ENCODE data around the gene CARD19. TPM values are rescaled to one million over a fixed set of nuclear protein-coding genes. Genes with fewer than 3 reads are reported as not detected.

CARD19 gene
- total and polyA plus RNA-seq, 2 of the 8 experiments (the other 6 are each of a cell fraction or from before 2014, with no cell fraction given) = 21.2 to 112 TPM

DNA sequence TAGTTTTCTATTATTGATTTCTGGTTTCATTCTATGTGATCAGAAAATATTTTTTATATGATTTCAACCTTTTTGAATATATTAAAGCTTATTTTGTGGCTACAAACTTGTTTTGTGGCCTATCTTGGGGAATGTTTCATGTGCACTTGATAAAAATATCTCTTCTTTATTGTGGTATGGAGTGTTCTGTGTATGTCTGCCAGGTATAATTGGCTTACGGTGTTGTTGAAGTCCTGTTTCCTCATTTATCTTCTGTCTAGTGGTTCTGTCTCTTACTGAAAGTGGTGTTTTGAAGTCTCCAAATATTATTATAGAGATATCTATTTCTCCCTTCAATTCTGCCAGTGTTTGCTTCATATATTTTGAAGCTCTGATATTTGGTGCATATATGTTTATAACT, 9.6 kb downstream of the CARD19 start:
- CTCF ChIA-PET (ENCODE audit: partially characterized antibody) = interaction anchor here (0.6 to 8.8 kb wide), 6 partner anchors 14 to 1172 kb away, joined by 3 to 96 read pairs (median 3); no protein-coding TSS in a partner anchor
- Histone ChIP-seq H3K79me1 (ENCODE audit: low read depth, low read length) (no peaks in the 10 kb centered on the region), H4K91ac (replicated peaks; ENCODE audit: insufficient read length, low read length) (no peak overlapping the region), H3K14ac (ENCODE audit: insufficient read length) (no peak overlapping the region), H2BK5ac (ENCODE audit: low read depth, low read length) (no peak overlapping the region), H2BK12ac (ENCODE audit: low read depth, low read length) (no peak overlapping the region), H3K27ac (ENCODE audit: low read depth, low read length) (no peak overlapping the region), H4K20me1 (replicated peaks in 1 of 2; ENCODE audit: control insufficient read depth in 1 of 2, insufficient read depth in 2 of 2, low read length in 2 of 2) (peaks cover 0 to 8% of the 10 kb centered on the region in 2 experiments), H3K56ac (replicated peaks; ENCODE audit: insufficient read length, low read depth, low read length) (no peak overlapping the region), H3K4me2 (ENCODE audit: insufficient read depth in 1 of 2, low read depth in 2 of 2, low read length in 2 of 2) (no peak overlapping the region), H3K23ac (ENCODE audit: insufficient read length) (no peak overlapping the region), H2BK20ac (ENCODE audit: low read length) (no peak overlapping the region), H2AK5ac (ENCODE audit: low read depth, low read length) (no peak overlapping the region), H3K4me3 (ENCODE audit: extremely low read depth in 1 of 4, insufficient read depth in 2 of 4, low read depth in 3 of 4, low read length in 4 of 4) (no peak overlapping the region), H3K18ac (ENCODE audit: extremely low read depth, low read length) (no peak overlapping the region), H3K23me2 (ENCODE audit: low read depth, low read length) (no peaks in the 10 kb centered on the region), H2AFZ (ENCODE audit: low read length) (no peak overlapping the region), H3K9ac (replicated peaks in 1 of 4; ENCODE audit: extremely low read depth in 1 of 4, low read depth in 3 of 4, low read length in 3 of 4) (no peak overlapping the region), H3K79me2 (ENCODE audit: control insufficient read depth in 1 of 2, insufficient read depth in 2 of 2, low read length in 2 of 2) (peaks cover 0 to 2% of the 10 kb centered on the region in 2 experiments; a peak in 1 of 4 replicates), H4K8ac (ENCODE audit: extremely low read depth, insufficient read depth, low read length) (no peak overlapping the region), H3K4ac (replicated peaks; ENCODE audit: insufficient read length, low read depth, low read length) (no peak overlapping the region), H3K4me1 (replicated peaks in 1 of 4; ENCODE audit: control insufficient read depth in 3 of 4, insufficient read depth in 4 of 4, low read length in 3 of 4) (no peaks in the 10 kb centered on the region), H2BK120ac (replicated peaks; ENCODE audit: low read depth, low read length) (no peak overlapping the region), H3K36me3 (ENCODE audit: control insufficient read depth in 2 of 4, insufficient read depth in 4 of 4, low read length in 3 of 4) (no peaks in the 10 kb centered on the region), H3K27me3 (replicated peaks in 1 of 4; ENCODE audit: control insufficient read depth in 3 of 4, extremely low read depth in 1 of 4, insufficient read depth in 3 of 4, low read length in 3 of 4) (no peaks in the 10 kb centered on the region), H3K9me3 (ENCODE audit: insufficient read depth in 2 of 2, low read depth in 1 of 2, low read length in 1 of 2) (no peaks in the 10 kb centered on the region), H4K5ac (ENCODE audit: insufficient read length, low read depth, low read length) (no peak overlapping the region), H2BK15ac (ENCODE audit: low read length) (no peak overlapping the region)
- FAIRE-seq (no peak), DNase-seq (ENCODE audit: low read depth in 1 of 2, low spot score in 2 of 2) (no peak)
- POLR2A ChIA-PET (ENCODE audit: partially characterized antibody) = interaction anchor here (0.6 to 0.7 kb wide), 2 partner anchors 72 to 409 kb away, joined by 3 read pairs; no protein-coding TSS in a partner anchor
- no peak for TF ChIP-seq CBX5 (IDR thresholded peaks at IDR 0.05; ENCODE audit: low read depth, low read length)
- WGBS, 2 experiments (ENCODE audit: extremely low coverage in 1 of 2, insufficient coverage in 1 of 2, insufficient read length in 1 of 2, insufficient replicate concordance in 2 of 2, low coverage in 1 of 2, low lambda C conversion rate in 2 of 2, missing lambda C conversion rate in 1 of 2) = 90% methylated on average over 1 of the region's 1 CpG; no CpG with 5 or more reads in 1 of the 2 experiments

Measured in H1 (cell line).